ENCODE data around the gene PAM. TPM values are rescaled to one million over a fixed set of nuclear protein-coding genes. Genes with fewer than 3 reads are reported as not detected.

The PAM gene
- total RNA-seq: 83.7 and 347 TPM in 2 replicates

DNA sequence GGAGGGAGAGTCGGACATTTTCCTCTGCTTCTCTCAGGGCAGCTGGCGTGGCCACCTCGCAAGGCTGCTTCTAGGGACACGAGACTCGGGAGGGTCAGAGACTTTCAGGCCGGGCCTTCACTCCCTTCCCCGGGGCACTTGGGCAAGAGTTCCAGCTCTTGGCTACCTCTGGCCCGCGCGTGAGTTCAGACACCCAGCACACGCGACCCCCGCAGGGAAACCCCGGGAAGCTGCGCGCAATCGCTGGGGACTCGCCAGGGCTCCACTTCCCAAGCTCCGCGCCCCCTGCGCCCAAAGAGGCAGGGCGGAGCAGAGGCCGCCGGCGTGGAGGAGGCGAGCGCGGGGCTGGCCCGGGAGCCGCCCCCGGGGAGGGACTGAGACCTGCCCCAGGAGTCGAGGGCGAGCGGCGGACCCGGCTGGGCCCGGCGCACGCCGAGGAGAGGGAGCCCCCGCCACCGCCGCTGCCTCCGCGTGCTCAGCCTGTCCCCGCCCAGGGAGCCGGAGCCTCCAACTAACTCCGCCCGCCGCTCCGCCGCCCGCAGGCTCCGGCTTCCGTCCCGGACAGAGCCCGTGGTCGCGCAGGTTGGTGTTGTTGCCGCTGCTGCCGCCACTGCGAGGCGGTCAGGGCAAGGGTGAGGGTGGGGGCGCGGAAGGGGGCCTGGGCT lies at the start of gene PAM:
PAM (plus strand) TSS at position 539 of the 665 bp plus-strand sequence. CDS start 110,891 bp downstream, outside the sequence.

